Suprapubic skin (tissue), 4 donors: ENCODE measurements around the gene FLYWCH2. TPM values are rescaled to one million over a fixed set of nuclear protein-coding genes. Genes with fewer than 3 reads are reported as not detected.

ENCODE experiments used
- DNase-seq, 2 donors: peaks; one replicate each; pipeline ENCODE4 v3.0.0-alpha.2; 2019; ENCODE audit warnings: low spot score in 2 of 2
- H3K27ac ChIP-seq: fragments of 200-600 bp; sonication (generic); one replicate; pipeline ENCODE4 v1.5.1; 2019
- H3K27me3 ChIP-seq: fragments of 200-600 bp; sonication (generic); one replicate; pipeline ENCODE4 v1.5.1; 2019
- H3K36me3 ChIP-seq: fragments of 200-600 bp; sonication (generic); one replicate; pipeline ENCODE4 v1.5.1; 2019
- H3K4me1 ChIP-seq: fragments of 200-600 bp; sonication (generic); one replicate; pipeline ENCODE4 v1.5.1; 2019
- H3K4me3 ChIP-seq: fragments of 200-600 bp; sonication (generic); one replicate; pipeline ENCODE4 v1.5.1; 2019; ENCODE audit warnings: mild to moderate bottlenecking
- H3K9me3 ChIP-seq: fragments of 200-600 bp; sonication (generic); one replicate; pipeline ENCODE4 v1.5.1; 2019
- CTCF ChIP-seq, 2 donors: fragments of 200-600 bp in 1 of 2; fragments of 450-650 bp in 1 of 2; sonication (generic) in 1 of 2; IDR thresholded peaks; one replicate each; pipeline ENCODE4 v1.5.1; 2016 to 2019; ENCODE audit warnings: antibody characterized with exemption in 2 of 2, mild to moderate bottlenecking in 1 of 2, moderate library complexity in 1 of 2
- EP300 ChIP-seq: sonication (generic); formaldehyde crosslinking; IDR thresholded peaks from one replicate; pipeline ENCODE4 v1.6.1; 2017; ENCODE audit warnings: antibody characterized with exemption
- POLR2A ChIP-seq, 2 donors: fragments of 450-650 bp; IDR thresholded peaks; one replicate each; pipeline ENCODE4 v1.6.1; 2017; ENCODE audit warnings: antibody characterized with exemption in 2 of 2, mild to moderate bottlenecking in 2 of 2, moderate library complexity in 2 of 2
- POLR2AphosphoS5 ChIP-seq, 3 donors: sonication (generic); formaldehyde crosslinking; IDR thresholded peaks; one replicate each; pipeline ENCODE4 v1.6.1; 2017; ENCODE audit warnings: antibody characterized with exemption in 3 of 3
- WGBS: methylation state at CpG from one replicate; pipeline ENCODE4 v1.1.5; 2018; 5-methylcytosine and 5-hydroxymethylcytosine counted together
- total RNA-seq, 4 donors: library from RNA; depleted of rRNA; stranded (reverse); fragments of >200 nt; gene quantifications; one replicate each; pipeline ENCODE4 v1.1.0, GENCODE V29; 2016

Gene FLYWCH2
- total RNA-seq, 4 donors from 2014 or later, result 31.5 to 42.1 (median 34.7) TPM

DNA sequence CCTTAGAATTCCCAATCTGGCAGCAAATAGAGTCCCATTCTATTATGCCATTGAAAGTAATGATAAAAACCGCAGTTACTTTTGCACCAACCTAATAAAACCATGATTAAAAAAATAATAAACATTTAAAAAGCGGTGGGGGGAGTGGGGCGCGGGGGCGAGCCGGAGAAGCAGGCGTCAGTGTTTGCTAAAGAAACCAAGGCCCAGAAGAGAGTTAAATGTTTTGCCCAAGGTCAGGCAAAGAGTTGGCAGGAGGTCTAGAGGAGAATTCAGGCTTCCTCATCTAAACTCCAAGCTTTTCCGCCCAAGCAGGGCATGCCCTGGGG is 15.4 kb upstream of the FLYWCH2 start:
- H3K9me3 ChIP-seq, result no peaks in the 10 kb centered on the region
- no peaks in the 10 kb centered on the region for H3K36me3 ChIP-seq
- H3K4me3 ChIP-seq, result peak overlapping the region; percentile 74
- DNase-seq, result no peak
- TF ChIP-seq POLR2AphosphoS5 (IDR thresholded peaks at IDR 0.05) (no peak), POLR2A (IDR thresholded peaks at IDR 0.05) (no peak), CTCF (IDR thresholded peaks at IDR 0.05) (no peak), EP300 (no peak)
- WGBS, result 38% methylated on average over 8 of the region's 8 CpGs
- peak overlapping the region; percentile 89 for H3K27ac ChIP-seq
- H3K4me1 ChIP-seq, result peaks cover 15% of the 10 kb centered on the region
- H3K27me3 ChIP-seq, result peaks cover 9% of the 10 kb centered on the region

DNA sequence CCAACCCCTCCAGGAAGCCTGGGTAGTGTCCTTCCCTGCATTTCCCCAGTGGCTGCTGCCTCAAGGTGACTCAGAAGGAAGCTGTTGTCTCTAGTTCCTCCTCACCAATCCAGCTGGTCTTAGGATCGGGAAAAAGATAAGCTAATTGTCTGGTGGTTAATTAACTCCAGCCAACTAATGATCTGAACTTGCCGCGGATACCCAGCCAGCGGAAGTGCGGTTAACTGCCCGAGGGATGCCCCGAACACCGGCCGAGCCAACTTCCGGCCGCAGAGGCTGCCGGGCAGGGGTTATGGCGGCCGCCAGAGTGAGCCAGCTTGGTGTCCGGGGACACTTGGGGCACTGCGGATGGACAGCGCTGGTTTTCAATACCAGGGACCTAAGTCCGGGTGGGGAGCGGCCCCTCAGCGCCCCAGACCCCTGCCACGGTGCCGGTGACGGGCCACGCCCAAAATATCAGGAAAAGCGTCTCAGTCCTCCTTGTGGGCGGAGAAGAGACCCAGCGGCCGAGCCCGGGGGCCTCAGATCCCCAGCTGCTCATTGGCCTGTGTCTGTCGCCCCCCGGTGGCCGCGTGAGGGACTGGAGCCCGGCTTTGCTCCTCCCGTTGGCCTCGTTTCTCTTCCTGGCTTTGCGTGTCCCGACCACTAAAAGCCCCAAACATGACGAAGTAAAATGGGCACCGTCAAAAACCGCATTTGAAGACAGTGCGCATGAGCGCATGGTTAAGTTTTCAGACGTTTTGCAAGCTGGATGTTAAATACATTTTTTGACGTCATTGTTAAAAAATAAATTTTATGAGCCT is 14.8 kb upstream of the FLYWCH2 start:
- peak overlapping the region; percentile 89 for H3K27ac ChIP-seq
- DNase-seq, result peak; percentile 96
- no peaks in the 10 kb centered on the region for H3K9me3 ChIP-seq
- H3K36me3 ChIP-seq, result no peaks in the 10 kb centered on the region
- peak; percentile 95 to 98 for TF ChIP-seq CTCF (IDR thresholded peaks at IDR 0.05)
- TF ChIP-seq POLR2AphosphoS5 (IDR thresholded peaks at IDR 0.05), result peak in 2 of 3 donors; percentile 26 to 47
- no peak for TF ChIP-seq EP300
- peaks cover 9% of the 10 kb centered on the region for H3K27me3 ChIP-seq
- H3K4me3 ChIP-seq, result peak overlapping the region; percentile 74
- peaks cover 15% of the 10 kb centered on the region for H3K4me1 ChIP-seq
- 1% methylated on average over 19 of the region's 45 CpGs for whole genome bisulfite sequencing

GRCh38 chr16:2871926-2872325 is 11.1 kb upstream of the FLYWCH2 start:
- WGBS, result 83% methylated on average over 6 of the region's 6 CpGs
- peaks cover 24% of the 10 kb centered on the region for H3K4me1 ChIP-seq
- no peak overlapping the region for H3K4me3 ChIP-seq

DNA sequence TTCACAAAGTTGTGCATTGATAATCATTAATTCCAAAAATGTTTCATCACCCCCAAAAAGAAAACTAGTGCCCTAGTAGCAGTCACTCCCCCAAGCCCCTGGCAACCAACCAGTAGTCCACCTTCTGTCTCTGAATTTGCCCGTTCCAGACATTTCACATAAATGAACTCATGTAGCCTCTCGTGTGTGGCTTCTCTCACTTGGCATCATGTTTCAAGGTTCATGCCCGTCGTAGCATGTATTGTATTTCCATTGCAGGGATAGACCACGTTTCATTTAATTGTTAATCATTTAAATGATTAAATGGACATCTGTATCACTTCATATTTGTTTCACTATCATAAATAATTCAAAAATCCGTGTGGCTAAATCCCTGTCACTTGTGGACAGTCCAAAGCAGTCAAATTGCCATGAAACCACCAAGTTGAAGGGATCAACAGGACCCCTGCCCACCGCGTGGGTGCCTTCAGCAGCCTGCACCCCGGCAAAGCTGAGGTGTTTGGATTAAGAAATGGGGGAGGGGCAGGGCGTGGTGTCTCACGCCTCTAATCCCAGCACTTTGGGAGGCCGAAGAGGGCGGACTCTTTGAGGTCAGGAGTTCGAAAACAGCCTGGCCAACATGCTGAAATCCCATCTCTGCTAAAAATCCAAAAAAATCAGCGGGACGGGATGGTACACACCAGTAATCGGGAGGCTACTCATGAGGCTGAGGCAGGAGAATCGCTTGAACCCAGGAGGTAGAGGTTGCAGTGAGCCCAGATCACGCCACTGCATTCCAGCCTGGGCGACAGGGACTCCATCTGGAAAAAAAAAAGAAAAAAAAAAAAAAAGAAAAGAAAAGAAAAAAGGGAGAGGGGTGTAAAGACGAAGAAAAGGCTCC is 8.7 kb upstream of the FLYWCH2 start:
- Histone ChIP-seq H3K9me3 (no peaks in the 10 kb centered on the region), H3K27ac (no peak overlapping the region), H3K27me3 (no peaks in the 10 kb centered on the region), H3K4me3 (no peak overlapping the region), H3K36me3 (no peaks in the 10 kb centered on the region), H3K4me1 (peaks cover 8% of the 10 kb centered on the region)
- WGBS, result 56% methylated on average over 21 of the region's 21 CpGs
- TF ChIP-seq POLR2AphosphoS5 (IDR thresholded peaks at IDR 0.05) (no peak), POLR2A (IDR thresholded peaks at IDR 0.05) (no peak)
- no peak for DNase-seq

More at GRCh38 chr16:2871926-2872325, 11.1 kb upstream of the FLYWCH2 start:
- no peak overlapping the region for H3K27ac ChIP-seq
- no peaks in the 10 kb centered on the region for H3K36me3 ChIP-seq
- TF ChIP-seq POLR2AphosphoS5 (IDR thresholded peaks at IDR 0.05) (no peak), POLR2A (IDR thresholded peaks at IDR 0.05) (no peak), EP300 (no peak), CTCF (IDR thresholded peaks at IDR 0.05) (no peak)
- no peak for DNase-seq
- no peaks in the 10 kb centered on the region for H3K27me3 ChIP-seq
- H3K9me3 ChIP-seq, result no peaks in the 10 kb centered on the region

GRCh38 chr16:2874912-2875362 is 8.1 kb upstream of the FLYWCH2 start:
- H3K27ac ChIP-seq, result no peak overlapping the region
- peaks cover 8% of the 10 kb centered on the region for H3K4me1 ChIP-seq
- H3K4me3 ChIP-seq, result no peak overlapping the region
- DNase-seq, result peak; percentile 79 to 87
- H3K36me3 ChIP-seq, result no peaks in the 10 kb centered on the region
- no peaks in the 10 kb centered on the region for H3K9me3 ChIP-seq
- TF ChIP-seq CTCF (IDR thresholded peaks at IDR 0.05), result peak; percentile 94 to 97
- no peak for TF ChIP-seq POLR2A (IDR thresholded peaks at IDR 0.05)
- no peak for TF ChIP-seq POLR2AphosphoS5 (IDR thresholded peaks at IDR 0.05)
- no peaks in the 10 kb centered on the region for H3K27me3 ChIP-seq
- 15% methylated on average over 25 of the region's 25 CpGs for WGBS
